ENCODE data around the gene TOMM20.

- TF ChIP-seq EZH2phosphoT487 (IDR thresholded peaks at IDR 0.05; ENCODE audit: low read depth, severe bottlenecking, unreplicated experiment) = no peak
- no peak for TF ChIP-seq CTCF (IDR thresholded peaks at IDR 0.05; ENCODE audit: poor library complexity)
These were observed 30.0 kb upstream of the TOMM20 start for GRCh38 chr1:235158680-235159079.
